Activated naive CD4-positive, alpha-beta T cell treated with Interleukin-2 at 50 U/mL for 16 hours (primary cell): Measurements from ENCODE around the gene RASL12.
"Not testable (repeated sequence)": the region's sequence is repeated elsewhere in the genome, so short reads cannot be mapped to it uniquely, and the experiment has no call there.

ENCODE experiments used
- DNase-seq: peaks from one replicate; pipeline ENCODE4 v3.0.0-alpha.2; 2020

The RASL12 gene

GRCh38 chr15:65067645-65068402, at the start of gene RASL12:
RASL12 (minus strand) TSS chr15:65067991; CDS start chr15:65067835, 156 bp downstream.
- no peak for DNase-seq

GRCh38 chr15:65115542-65115941, 47.8 kb upstream of the RASL12 start:
- no peak for DNase-seq

DNA sequence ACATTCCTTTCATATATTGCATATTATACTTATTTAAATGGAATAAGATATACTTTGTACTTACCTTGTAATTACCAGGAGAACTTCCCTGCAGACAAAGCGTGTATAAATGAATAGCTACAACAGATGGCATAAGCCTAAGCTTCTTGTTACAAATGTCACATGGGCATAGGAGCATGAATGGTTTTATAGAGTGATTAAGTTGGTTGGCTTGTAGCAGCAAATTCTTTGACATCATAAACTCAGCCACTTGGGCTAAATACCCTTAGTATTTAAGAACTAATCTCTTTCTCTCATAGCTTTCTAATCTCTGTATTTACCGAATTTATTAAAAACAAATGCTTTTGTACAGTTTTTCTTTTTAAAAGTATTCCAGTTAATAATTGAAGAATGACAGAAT, 47.3 kb upstream of the RASL12 start, which contains the start of gene UBAP1L:
Gene UBAP1L, minus strand, starts transcription at position 115 of the 400 bp plus-strand sequence. CDS start 8,985 bp downstream, outside the sequence.
- no peak for DNase-seq

DNA sequence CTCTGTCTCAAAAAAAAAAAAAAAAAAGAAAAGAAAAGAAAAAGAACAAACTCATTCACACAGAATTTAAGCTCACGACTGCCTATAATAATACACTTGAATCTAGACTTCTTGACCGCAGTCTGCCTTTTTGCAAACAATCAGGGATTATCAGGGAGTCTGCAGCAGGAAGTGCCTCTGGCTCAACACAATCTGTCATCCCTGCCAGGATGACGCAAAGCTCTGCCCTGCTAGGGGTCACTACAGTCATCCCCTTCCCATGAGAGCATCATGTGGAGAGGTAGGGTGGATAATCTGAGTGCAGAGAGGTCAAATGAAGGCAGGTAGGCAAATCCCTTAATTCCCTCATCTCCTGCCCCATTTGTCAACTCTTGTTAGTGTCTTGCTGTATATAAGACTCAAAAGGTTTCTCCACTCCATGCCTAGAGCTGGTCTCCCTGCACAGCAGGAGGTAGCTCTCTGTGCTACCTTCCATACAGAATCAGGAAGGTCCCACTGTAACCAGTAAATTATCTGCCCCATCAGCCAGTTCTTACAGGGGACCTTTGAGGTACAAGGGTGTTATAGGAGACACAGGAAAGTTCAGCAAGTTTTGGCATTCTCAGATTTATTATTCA, 43.0 kb upstream of the RASL12 start:
- no peak for DNase-seq

DNA sequence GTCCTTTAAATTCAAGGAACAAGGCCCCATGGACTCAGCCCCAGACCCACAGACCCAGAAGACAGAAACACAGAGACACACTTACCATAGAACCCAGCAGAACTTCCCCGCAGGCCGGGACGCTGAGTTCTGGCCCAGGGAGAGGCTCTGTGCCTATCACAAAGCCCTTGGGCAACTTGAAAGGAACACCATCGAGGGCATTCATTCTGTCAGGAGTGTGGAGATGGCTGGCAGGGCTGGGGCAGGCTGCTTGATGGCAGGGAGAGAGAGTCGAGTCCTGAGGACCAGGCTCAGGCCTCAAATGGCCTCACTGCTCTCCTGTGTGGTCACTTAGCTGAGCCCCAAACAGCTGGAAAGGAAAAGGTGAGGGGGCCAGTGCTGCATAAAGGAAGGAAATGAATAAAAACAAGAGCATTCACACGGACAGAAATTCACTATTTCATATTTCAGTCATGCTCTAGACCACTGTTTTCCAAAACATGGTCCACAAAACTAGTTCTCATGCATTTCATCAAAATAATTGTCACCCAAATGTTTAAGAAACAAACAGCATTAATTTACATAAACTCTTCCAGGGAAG, 38.3 kb upstream of the RASL12 start:
- DNase-seq, result no peak

DNA sequence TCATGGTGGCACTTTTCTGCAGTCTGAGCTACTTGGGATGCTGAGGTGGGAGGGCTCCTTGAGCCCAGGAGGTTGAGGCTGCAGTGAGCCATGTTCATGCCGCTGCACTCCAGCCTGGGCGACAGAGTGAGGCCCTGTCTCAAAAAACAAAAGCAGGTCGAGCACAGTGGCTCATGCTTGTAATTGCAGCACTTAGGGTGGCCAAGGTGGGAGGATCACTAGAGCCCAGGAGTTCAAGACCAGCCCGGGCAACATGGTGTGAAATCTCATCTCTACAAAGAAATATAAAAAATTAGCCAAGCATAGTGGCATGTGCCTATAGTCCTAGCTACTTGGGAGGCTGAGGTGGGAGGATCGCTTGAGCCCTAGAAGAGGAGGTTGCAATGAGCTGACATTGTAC, 37.2 kb upstream of the RASL12 start:
- DNase-seq, result no peak

DNA sequence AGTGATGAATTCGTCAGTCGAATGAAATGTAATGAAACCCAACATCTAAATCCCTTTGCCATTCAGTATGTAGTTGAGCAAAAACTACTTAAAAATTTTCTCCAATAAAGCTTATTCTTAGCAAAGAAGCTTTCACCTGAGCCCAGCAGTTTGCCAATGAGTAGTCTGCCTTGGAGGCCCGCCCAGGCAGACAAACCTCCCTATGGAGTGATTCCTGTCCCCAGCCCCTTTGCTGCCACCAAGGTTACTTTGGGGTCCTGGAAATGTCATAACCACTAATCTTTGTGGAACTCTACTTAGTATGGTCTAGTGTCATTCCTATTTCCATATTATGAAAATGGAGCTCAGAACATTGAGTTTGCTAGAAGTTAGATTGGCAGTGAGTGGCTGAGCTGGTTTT, 35.1 kb upstream of the RASL12 start:
- DNase-seq, result no peak

DNA sequence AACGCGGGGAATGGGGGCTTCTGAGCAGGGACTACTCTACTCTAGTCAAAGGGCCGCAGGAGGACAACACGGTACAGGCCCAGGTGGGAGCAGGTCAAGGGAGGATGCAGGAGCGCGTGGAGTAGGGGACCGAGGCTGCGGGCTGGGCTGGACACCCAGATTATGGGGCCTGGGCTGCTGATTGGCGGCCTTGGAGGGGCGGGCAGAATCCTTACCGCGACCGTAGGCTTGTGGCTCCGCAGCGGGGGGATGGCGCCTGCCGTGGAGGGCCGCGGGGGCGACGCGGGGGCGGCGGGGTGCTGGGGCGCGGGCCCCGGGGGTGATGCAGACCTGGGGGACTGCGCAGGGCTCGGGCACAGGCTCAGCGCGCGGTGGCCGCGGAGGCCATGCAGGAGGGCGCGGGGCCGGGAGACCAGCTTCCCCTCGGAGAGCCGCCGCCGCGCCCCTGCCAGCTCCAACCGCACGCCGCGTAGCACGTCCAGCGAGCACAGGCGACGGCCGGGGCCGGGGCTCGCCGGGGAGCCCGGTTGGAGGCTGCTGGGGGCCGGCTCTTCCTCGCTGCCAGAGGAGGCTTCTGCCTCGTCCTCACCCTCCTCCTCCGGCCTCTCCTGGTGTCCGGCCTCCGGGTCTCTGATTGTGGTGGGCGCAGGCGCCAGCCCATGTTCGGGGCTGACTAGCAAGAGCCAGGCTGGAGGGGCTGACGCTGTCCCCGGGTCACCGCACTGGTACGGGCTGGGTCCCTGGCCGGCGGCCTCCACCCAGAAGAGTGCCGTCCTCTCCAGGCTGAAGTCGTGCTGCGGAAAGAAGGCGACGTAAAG, 34.3 kb upstream of the RASL12 start:
- DNase-seq, result no peak

DNA sequence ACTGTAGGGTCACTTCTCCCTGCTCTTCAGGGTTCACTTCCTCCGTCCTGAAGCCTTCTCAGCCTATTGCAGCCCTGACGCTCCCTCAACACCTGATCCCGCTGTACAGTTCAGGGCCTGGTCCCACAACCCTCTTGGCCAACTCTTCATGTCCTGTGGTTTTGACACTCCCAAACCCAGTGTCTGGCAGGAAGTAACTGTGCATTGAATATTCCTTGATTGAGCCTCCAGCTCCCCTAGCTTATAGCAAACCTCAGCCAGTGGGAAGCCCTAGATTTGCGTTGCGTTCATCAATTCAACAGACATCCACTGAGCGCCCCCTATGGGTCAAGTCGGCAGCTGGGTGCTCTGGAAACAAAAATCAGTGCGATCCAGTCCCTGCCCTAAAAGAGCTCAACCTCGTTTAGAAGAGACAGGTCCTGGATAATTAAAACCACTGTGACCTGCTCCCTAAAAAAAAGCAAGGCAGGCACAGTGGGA, 33.7 kb upstream of the RASL12 start:
- DNase-seq, result peak; percentile 49

- no peak for DNase-seq
Observed at GRCh38 chr15:65100442-65100841, 32.7 kb upstream of the RASL12 start.

DNA sequence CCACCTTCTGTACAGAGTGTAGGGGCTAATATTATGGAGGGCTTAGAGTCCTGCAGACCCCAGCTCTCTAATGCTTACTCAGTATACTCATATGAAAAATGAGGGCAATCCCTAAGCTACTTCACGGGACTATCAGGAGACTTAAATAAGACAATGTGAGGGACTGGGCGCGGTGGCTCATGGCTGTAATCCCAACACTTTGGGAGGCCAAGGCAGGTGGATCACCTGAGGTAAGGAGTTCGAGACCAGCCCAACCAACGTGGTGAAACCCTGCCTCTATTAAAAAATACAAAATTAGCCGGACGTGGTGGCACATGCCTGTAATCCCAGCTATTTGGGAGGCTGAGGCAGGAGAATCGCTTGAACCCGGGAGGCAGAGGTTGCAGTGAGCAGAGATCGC, 32.0 kb upstream of the RASL12 start:
- DNase-seq, result not testable (repeated sequence)

- DNase-seq, result no peak
Observed at GRCh38 chr15:65099336-65099735, 31.5 kb upstream of the RASL12 start.

DNA sequence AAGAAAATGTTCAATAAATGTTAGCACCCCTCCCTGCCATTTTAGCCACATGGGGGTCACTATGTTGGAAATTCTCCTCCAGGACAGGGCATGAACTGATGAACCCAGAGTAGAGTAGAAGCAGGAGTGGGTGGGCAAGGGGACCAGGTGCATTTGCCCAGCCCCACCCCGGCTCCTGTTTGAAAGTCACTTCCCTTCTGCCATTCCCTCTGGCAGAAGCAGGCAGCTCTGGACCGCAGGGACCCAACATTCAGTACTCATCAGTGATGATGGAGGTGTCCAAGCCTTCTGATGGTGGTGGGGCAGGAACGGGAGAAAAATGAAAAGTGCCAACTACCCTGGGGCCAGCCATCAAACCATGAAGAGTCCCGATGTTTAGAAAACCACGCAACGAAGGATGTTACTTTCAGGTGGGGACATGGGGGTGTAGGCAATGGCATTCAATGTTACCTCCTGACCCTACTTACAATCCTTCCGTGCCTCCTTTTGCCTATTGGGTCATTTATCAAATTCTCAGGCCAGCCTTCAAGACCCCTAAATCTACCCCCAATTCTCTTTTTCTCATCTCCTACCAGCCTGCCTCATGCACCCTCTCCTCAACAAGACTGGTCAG, 30.0 kb upstream of the RASL12 start:
- no peak for DNase-seq

GRCh38 chr15:65096481-65097385, 28.9 kb upstream of the RASL12 start:
- no peak for DNase-seq

- DNase-seq, result no peak
Observed at GRCh38 chr15:65095747-65096104, 27.9 kb upstream of the RASL12 start.

DNA sequence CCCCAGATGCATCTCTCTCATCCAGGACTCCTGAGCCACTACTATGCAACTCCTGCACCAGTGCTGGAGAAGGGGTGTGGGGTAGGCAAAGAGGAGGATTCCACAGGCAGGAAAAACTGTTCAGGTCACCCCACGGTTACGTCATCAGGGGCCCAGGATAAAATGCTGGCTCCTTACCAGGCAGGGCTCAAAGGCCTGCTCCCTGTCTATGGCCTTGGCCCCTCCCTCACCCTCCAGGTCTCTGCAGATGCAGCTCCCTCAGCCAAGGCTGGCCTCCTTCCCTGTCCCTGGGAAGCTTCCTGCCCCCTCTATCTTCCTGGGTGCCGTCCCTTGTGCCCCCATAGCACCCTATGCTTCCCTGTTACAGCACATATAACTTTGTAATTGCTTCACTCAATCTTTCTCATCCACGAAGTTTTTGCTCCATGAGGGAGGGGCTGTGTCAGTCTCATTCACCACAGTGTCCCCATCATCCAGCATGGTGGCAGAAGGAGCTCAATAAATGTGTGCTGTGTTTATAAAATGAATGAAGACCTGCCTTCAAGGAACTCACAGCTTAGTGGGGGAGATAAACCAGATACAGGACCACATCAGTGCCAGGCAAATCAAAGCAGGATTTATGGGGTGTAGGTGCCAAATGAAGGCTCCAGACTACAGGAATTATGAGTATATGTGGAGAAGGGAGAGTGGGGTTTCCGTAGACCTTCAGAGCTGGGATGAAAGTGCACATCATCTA, 27.4 kb upstream of the RASL12 start:
- no peak for DNase-seq

DNA sequence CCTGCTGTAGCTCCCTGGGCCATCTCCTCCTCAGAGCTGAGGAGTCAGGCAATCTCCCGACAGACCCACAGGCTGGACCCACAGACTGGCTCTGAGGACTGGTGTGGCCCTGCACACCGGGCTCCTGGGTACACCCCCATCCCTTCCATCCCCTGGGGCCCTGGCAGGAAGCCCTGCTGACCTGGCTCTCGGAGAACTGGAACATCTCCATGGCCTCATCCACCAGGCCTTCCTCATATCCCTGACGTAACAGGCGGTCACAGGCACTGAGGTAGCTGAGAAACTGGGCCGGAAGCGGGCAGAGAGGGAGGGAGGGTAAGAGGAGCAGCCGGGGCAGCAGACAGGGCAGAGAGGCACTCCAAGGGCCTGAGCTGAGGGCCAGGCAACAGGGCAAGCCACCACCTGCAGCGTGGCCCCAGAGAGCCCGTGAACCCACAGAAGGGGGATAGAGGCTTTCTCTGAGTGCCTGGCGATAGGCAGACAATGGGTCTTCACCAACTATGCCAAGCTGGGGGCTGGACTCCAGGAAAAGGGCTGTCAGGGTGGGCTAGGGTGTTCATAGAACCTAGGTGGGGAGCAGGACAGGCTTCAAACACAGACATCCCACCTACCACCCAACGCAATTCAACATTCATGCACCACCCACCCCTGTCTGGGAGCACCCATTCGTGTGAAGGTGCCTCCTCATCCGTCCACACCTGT, 26.7 kb upstream of the RASL12 start:
- DNase-seq, result no peak

- DNase-seq, result not testable (repeated sequence)
Observed at GRCh38 chr15:65093793-65094170, 26.0 kb upstream of the RASL12 start.

DNA sequence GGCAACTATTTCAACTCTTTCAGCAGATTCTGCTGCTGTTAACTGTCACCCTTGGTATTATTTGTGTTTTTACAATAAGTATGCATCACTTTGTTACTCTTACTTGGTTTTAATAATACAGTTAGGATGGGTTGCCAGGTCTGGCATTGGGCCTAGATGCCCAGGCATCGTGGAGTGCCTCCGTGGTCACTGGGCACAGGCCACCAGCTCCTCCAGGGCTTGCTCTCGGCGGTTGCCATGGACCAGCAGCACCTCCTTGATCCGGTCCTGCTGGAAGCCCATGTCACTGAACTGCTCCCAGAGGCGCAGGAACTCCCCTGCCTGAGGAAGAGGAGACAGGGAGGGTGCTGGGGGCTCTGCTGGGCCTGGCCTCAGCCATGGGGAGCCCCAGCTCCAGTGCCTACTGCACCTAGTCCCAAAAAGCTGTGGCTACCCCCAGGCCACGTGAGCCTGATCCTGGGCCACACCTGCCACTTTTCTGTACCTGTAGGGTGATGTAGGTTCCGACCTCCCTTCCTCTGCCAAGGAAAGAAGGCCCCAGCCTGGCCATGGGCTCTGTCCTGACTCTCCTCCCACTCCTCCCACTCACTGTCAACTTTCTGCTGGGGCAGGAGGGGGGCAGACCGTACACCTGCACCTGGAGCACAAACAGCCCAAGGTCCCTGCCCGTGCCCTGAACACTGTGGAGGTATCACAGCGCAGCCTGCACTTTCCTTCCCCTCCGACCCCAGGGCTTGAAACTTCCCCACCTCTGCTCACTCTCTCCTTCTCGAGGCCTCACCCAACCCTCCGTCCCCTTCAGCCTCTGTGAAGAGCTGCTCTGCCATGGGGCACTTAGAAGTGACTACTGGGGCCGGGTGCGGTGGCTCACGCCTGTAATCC, 25.4 kb upstream of the RASL12 start:
- no peak for DNase-seq
